Hepatocyte (in vitro differentiated cells): ENCODE measurements around the gene ZNF385B.

ENCODE experiments used
- EZH2 ChIP-seq: fragments of 200-600 bp; sonication (generic); IDR thresholded peaks from 2 replicates; pipeline ENCODE4 v1.6.1; 2016; ENCODE audit warnings: antibody characterized with exemption, mild to moderate bottlenecking, borderline replicate concordance
- EZH2phosphoT487 ChIP-seq: fragments of 200-600 bp; sonication (generic); IDR thresholded peaks from one replicate; pipeline ENCODE4 v1.6.1; 2018; ENCODE audit warnings: antibody characterized with exemption, mild to moderate bottlenecking, low read depth, moderate library complexity; ENCODE audit not compliant: unreplicated experiment, severe bottlenecking
- TF ChIP-seq, protein P1 (sequence below): fragments of 200-600 bp; sonication (generic); IDR thresholded peaks from 2 replicates; pipeline ENCODE4 v1.5.1; 2016; ENCODE audit warnings: antibody characterized with exemption, mild to moderate bottlenecking; ENCODE audit not compliant: poor library complexity

- TF ChIP-seq, protein P1, sequence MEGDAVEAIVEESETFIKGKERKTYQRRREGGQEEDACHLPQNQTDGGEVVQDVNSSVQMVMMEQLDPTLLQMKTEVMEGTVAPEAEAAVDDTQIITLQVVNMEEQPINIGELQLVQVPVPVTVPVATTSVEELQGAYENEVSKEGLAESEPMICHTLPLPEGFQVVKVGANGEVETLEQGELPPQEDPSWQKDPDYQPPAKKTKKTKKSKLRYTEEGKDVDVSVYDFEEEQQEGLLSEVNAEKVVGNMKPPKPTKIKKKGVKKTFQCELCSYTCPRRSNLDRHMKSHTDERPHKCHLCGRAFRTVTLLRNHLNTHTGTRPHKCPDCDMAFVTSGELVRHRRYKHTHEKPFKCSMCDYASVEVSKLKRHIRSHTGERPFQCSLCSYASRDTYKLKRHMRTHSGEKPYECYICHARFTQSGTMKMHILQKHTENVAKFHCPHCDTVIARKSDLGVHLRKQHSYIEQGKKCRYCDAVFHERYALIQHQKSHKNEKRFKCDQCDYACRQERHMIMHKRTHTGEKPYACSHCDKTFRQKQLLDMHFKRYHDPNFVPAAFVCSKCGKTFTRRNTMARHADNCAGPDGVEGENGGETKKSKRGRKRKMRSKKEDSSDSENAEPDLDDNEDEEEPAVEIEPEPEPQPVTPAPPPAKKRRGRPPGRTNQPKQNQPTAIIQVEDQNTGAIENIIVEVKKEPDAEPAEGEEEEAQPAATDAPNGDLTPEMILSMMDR, result no peak
- no peak for TF ChIP-seq EZH2phosphoT487
- no peak for TF ChIP-seq EZH2
Measured at GRCh38 chr2:179613299-179613651, 248.1 kb downstream of the ZNF385B start.
